Stimulated activated CD4-positive, alpha-beta T cell treated with anti-CD3 and anti-CD28 coated beads, Interleukin-12 subunit alpha, Interleukin-12 subunit beta, amount 100 ng/mL, for 48 hours (primary cell): ENCODE results near the gene TLE3.

Experiments
- DNase-seq, 3 donors: peaks; one replicate each; pipeline ENCODE4 v3.0.0-alpha.2; 2020; ENCODE audit warnings: low read depth in 2 of 3, low spot score in 1 of 3

TLE3 gene

GRCh38 chr15:70064441-70064840, 33.3 kb downstream of the TLE3 start:
- no peak for DNase-seq

GRCh38 chr15:70063980-70064379, 33.7 kb downstream of the TLE3 start:
- DNase-seq: no peak

- no peak for DNase-seq
Observed at GRCh38 chr15:70063261-70063925, 34.3 kb downstream of the TLE3 start.

- DNase-seq: no peak
Observed at GRCh38 chr15:70062321-70062956, 35.3 kb downstream of the TLE3 start.

GRCh38 chr15:70061696-70062270, 35.9 kb downstream of the TLE3 start:
- DNase-seq: no peak

- DNase-seq: no peak
Observed at GRCh38 chr15:70060993-70061305, 36.8 kb downstream of the TLE3 start.

GRCh38 chr15:70060214-70060992, 37.3 kb downstream of the TLE3 start:
- DNase-seq: no peak

GRCh38 chr15:70059476-70060213, 38.1 kb downstream of the TLE3 start:
- DNase-seq: no peak

GRCh38 chr15:70058642-70059360, 38.9 kb downstream of the TLE3 start:
- no peak for DNase-seq

- DNase-seq: no peak
Observed at GRCh38 chr15:70057931-70058641, 39.6 kb downstream of the TLE3 start.

- no peak for DNase-seq
Observed at GRCh38 chr15:70056091-70056680, 41.5 kb downstream of the TLE3 start.

GRCh38 chr15:70055601-70056051, 42.1 kb downstream of the TLE3 start:
- no peak for DNase-seq

- no peak for DNase-seq
Observed at GRCh38 chr15:70054884-70055387, 42.8 kb downstream of the TLE3 start.

GRCh38 chr15:70054366-70054765, 43.4 kb downstream of the TLE3 start:
- no peak for DNase-seq

GRCh38 chr15:70053716-70054229, 43.9 kb downstream of the TLE3 start:
- DNase-seq: no peak

- DNase-seq: no peak
Observed at GRCh38 chr15:70053001-70053715, 44.6 kb downstream of the TLE3 start.

- no peak for DNase-seq
Observed at GRCh38 chr15:70051948-70052633, 45.6 kb downstream of the TLE3 start.

GRCh38 chr15:70050970-70051369, 46.7 kb downstream of the TLE3 start:
- DNase-seq: no peak
